Bronchial epithelial cell (primary cell): ENCODE measurements around the gene TLCD3B. TPM values are rescaled to one million over a fixed set of nuclear protein-coding genes. Genes with fewer than 3 reads are reported as not detected.

Source experiments
- DNase-seq: peaks from one replicate; pipeline ENCODE4 v3.0.0-alpha.2; 2010; ENCODE audit warnings: low read depth
- FAIRE-seq: peaks from 2 replicates; lab custom pipeline; 2011; peaks lifted over from hg19 to GRCh38; lab: Jason Lieb, UNC
- H3K27me3 ChIP-seq: 2 replicates; pipeline ENCODE4 v1.5.1; 2011; ENCODE audit warnings: low read length; ENCODE audit not compliant: control insufficient read depth, insufficient read depth
- H3K36me3 ChIP-seq: 2 replicates; pipeline ENCODE4 v1.5.1; 2011; ENCODE audit warnings: low read length; ENCODE audit not compliant: control insufficient read depth, insufficient read depth
- H3K4me3 ChIP-seq: 2 replicates; pipeline ENCODE4 v1.5.1; 2011; ENCODE audit warnings: mild to moderate bottlenecking, low read depth, low read length, control low read depth
- total RNA-seq: library from RNA; depleted of rRNA; stranded (reverse); fragments of >200 nt; gene quantifications from 2 replicates; pipeline ENCODE4 v1.2.1, GENCODE V29; 2014
- TF ChIP-seq, protein P1 (sequence below): IDR thresholded peaks from 2 replicates; pipeline ENCODE4 v1.5.1; 2011; ENCODE audit warnings: mild to moderate bottlenecking, moderate library complexity, low read length, control low read depth, inconsistent platforms; ENCODE audit not compliant: insufficient read depth, severe bottlenecking

TLCD3B gene
- total RNA-seq, 1 donor from 2014 or later: not detected

DNA sequence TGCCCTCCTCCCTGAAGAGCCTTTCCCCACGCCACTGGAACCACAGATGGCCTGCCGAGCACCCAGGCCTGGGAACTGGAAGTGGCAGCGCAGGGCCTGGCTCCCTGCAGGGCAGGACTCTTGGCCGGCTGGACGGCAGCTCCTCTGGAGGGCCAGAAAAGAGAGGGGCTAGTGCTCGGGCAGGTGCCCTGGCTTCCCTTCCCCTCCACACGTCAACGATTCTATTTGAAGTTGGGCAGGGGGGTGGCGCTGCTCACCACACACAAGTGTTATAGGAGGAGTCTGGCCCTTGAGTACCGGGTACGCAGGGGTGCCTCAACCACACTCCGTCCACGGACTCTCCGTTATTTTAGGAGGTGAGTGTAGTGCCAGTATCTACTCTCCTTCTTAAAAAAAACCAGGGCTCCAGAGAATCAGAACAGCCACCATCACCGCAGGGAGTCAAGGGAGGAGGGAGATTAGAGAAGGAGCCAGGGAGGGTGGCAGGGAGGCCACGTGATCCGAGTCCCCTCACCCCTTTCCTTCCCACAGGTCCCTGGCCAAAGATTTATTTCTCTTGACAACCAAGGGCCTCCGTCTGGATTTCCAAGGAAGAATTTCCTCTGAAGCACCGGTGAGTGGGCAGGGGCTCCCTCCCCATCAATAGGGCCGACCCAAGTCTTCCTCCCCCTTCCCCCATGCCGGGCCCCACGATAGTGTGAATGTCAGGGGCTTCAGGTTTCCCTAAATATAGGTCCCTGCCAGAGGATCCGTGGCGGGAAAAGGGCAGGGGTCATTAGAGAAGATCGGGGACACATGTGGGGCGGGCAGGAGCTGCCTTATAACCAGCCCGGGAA lies 33.0 kb upstream of the TLCD3B start:
- Histone ChIP-seq H3K36me3 (peaks cover 25% of the 10 kb centered on the region), H3K4me3 (peak overlapping the region; percentile 97), H3K27me3 (no peaks in the 10 kb centered on the region)
- TF ChIP-seq, protein P1, sequence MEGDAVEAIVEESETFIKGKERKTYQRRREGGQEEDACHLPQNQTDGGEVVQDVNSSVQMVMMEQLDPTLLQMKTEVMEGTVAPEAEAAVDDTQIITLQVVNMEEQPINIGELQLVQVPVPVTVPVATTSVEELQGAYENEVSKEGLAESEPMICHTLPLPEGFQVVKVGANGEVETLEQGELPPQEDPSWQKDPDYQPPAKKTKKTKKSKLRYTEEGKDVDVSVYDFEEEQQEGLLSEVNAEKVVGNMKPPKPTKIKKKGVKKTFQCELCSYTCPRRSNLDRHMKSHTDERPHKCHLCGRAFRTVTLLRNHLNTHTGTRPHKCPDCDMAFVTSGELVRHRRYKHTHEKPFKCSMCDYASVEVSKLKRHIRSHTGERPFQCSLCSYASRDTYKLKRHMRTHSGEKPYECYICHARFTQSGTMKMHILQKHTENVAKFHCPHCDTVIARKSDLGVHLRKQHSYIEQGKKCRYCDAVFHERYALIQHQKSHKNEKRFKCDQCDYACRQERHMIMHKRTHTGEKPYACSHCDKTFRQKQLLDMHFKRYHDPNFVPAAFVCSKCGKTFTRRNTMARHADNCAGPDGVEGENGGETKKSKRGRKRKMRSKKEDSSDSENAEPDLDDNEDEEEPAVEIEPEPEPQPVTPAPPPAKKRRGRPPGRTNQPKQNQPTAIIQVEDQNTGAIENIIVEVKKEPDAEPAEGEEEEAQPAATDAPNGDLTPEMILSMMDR: peak; percentile 50
- no peak for FAIRE-seq
- DNase-seq: peak; percentile 42

DNA sequence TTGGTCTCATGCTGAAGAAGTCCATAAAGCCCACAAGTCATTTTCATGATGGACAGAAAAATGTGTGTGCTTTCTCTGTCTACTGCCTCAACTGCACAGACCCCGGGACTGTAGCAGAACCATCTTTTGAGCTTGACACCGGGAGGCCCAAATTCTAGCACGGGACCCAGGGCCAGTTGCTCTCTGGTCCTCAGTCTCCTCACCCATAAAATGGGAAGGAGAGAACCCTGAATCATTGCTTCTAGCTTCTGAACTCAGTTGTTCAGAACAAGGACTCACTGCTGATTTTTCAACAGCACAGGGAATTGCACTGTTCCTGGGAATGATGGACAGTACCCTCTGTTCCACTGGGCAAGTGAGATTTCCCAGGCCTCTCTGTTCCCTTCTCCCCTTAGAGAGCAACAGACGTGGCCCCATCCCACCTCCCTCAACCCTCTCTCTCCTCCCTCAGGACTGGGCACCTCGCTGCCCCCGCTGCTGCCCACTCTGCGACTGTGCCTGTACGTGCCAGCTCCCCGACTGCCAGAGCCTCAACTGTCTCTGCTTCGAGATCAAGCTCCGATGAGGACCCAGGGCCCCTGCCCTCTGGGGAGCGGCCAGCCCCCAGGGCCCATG lies 32.3 kb upstream of the TLCD3B start:
- TF ChIP-seq, protein P1: no peak
- peaks cover 18% of the 10 kb centered on the region for H3K36me3 ChIP-seq
- peak overlapping the region; percentile 97 for H3K4me3 ChIP-seq
- FAIRE-seq: no peak
- H3K27me3 ChIP-seq: no peaks in the 10 kb centered on the region
- DNase-seq: no peak

DNA sequence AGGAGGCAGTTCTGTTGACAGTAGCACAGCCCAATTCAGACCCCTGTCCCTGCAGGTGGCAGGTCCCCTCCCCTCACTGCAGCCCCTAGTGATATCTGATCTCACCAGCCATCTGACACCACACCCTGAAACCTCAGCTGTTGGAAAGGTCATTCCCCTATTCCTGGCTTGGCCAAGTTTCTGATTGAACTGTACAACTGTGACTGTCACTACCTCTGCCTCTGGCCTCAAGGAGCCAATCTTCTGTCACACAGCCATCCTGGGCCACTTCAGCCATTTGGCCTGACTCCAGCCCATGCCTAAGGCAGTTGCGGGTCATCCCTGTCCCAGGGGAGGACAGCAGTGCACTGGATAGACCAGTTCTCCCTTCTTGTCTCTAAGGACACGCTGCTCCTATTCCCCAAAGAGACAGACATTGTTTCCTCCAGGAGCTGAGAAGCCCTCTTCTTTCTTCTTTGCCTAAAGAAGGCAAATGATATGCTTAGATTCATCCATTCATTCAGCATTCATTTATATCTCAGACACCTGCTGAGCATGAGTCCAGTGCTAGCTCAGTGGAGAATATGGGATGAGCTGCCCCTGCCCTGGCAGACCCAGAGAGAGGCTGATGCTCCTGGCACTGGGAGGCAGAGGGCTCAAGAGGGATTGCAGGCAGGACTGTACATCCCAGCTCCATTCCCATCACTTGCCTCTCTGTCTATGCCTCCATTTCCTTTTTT lies 29.9 kb upstream of the TLCD3B start:
- no peaks in the 10 kb centered on the region for H3K27me3 ChIP-seq
- FAIRE-seq (no peak), DNase-seq (no peak)
- TF ChIP-seq, protein P1: no peak
- no peak overlapping the region for H3K4me3 ChIP-seq
- H3K36me3 ChIP-seq: peaks cover 2% of the 10 kb centered on the region

DNA sequence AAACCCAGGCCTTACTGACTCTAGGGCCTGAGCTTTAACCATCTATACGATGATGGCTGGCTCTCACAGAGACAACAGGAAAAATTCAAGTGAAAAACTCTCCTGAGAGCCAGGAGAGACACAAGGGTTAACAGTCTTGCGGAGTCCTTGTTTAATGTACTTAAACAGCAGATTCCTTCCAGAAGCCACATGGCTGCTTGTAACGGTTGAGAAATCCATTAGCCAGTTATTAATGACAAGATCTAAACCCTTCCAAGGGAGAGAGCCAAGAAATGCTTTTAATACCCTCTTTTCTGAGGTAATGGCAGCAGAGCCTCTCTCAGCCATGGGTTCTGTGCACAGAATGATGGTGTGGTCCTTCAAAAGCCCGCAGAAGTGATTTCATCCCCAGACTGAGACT lies 29.3 kb upstream of the TLCD3B start:
- TF ChIP-seq, protein P1: no peak
- DNase-seq: no peak
- Histone ChIP-seq H3K27me3 (no peaks in the 10 kb centered on the region), H3K4me3 (no peak overlapping the region), H3K36me3 (no peaks in the 10 kb centered on the region)
- FAIRE-seq: no peak

DNA sequence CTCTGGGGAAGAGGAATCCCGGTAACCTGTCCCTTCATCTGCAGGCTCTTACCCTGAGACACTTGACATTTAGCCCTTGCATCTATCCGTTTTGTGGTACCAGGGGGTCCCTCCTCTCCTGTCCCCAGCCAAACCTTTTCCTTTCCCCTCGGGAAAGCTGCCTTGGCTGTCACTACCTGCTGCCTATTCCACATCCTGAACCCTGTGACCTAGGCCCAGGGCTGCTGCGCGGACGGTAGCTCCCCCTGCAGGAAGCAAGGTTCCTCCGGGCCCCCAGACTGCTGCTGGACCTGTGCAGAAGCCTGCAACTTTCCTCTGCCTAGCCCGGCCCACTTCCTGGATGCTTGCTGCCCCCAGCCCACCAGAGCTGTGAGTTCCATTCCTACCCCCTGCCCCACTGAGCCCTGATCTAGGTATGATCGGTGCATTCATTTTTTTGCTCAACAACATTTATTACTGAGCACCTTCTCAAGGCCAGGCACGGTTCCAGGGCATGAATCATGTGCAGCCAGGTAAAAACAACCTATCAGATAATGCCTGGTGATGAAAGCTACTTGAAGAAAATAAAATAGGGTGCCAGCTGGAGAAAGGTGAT lies 24.0 kb upstream of the TLCD3B start:
- no peaks in the 10 kb centered on the region for H3K36me3 ChIP-seq
- DNase-seq: peak; percentile 83
- TF ChIP-seq, protein P1: peak; percentile 89
- no peak for FAIRE-seq
- H3K27me3 ChIP-seq: no peaks in the 10 kb centered on the region
- no peak overlapping the region for H3K4me3 ChIP-seq
